ENCODE data around the gene CYP2W1. TPM values are rescaled to one million over a fixed set of nuclear protein-coding genes. Genes with fewer than 3 reads are reported as not detected.

The CYP2W1 gene
- total RNA-seq, 1 donor from 2014 or later: not detected

GRCh38 chr7:982511-983003 is 424 bp upstream of the CYP2W1 start:
- DNase-seq (ENCODE audit: extremely low spot score, unreplicated experiment): no peak
- no peaks in the 10 kb centered on the region for H3K36me3 Mint-ChIP-seq (ENCODE audit: unreplicated experiment)

GRCh38 chr7:983616-984071 is 663 bp downstream of the CYP2W1 start:
- Mint-ChIP-seq H3K4me1 (ENCODE audit: unreplicated experiment) (peaks cover 3% of the 10 kb centered on the region), H3K36me3 (ENCODE audit: unreplicated experiment) (no peaks in the 10 kb centered on the region), H3K27me3 (ENCODE audit: unreplicated experiment) (no peaks in the 10 kb centered on the region), H3K4me3 (ENCODE audit: unreplicated experiment) (no peak overlapping the region), H3K27ac (ENCODE audit: unreplicated experiment) (no peak overlapping the region), H3K9me3 (ENCODE audit: unreplicated experiment) (no peaks in the 10 kb centered on the region)
- no peak for TF ChIP-seq CTCF (IDR thresholded peaks at IDR 0.05)
- DNase-seq (ENCODE audit: extremely low spot score, unreplicated experiment): no peak

More at GRCh38 chr7:982511-983003, 424 bp upstream of the CYP2W1 start:
- Mint-ChIP-seq H3K27ac (ENCODE audit: unreplicated experiment) (no peak overlapping the region), H3K4me3 (ENCODE audit: unreplicated experiment) (no peak overlapping the region), H3K27me3 (ENCODE audit: unreplicated experiment) (no peaks in the 10 kb centered on the region), H3K4me1 (ENCODE audit: unreplicated experiment) (peaks cover 3% of the 10 kb centered on the region), H3K9me3 (ENCODE audit: unreplicated experiment) (no peaks in the 10 kb centered on the region)
- no peak for TF ChIP-seq CTCF (IDR thresholded peaks at IDR 0.05)

GRCh38 chr7:984361-985126 is 1.6 kb downstream of the CYP2W1 start:
- no peak for TF ChIP-seq CTCF (IDR thresholded peaks at IDR 0.05)
- DNase-seq (ENCODE audit: extremely low spot score, unreplicated experiment): no peak
- H3K4me1 Mint-ChIP-seq (ENCODE audit: unreplicated experiment): peaks cover 5% of the 10 kb centered on the region
- no peaks in the 10 kb centered on the region for H3K9me3 Mint-ChIP-seq (ENCODE audit: unreplicated experiment)
- no peaks in the 10 kb centered on the region for H3K36me3 Mint-ChIP-seq (ENCODE audit: unreplicated experiment)
- H3K4me3 Mint-ChIP-seq (ENCODE audit: unreplicated experiment): no peak overlapping the region
- H3K27me3 Mint-ChIP-seq (ENCODE audit: unreplicated experiment): no peaks in the 10 kb centered on the region
- H3K27ac Mint-ChIP-seq (ENCODE audit: unreplicated experiment): no peak overlapping the region

- H3K27me3 Mint-ChIP-seq (ENCODE audit: unreplicated experiment): no peaks in the 10 kb centered on the region
- no peak for TF ChIP-seq CTCF (IDR thresholded peaks at IDR 0.05)
- H3K27ac Mint-ChIP-seq (ENCODE audit: unreplicated experiment): no peak overlapping the region
- H3K4me3 Mint-ChIP-seq (ENCODE audit: unreplicated experiment): no peak overlapping the region
- H3K36me3 Mint-ChIP-seq (ENCODE audit: unreplicated experiment): no peaks in the 10 kb centered on the region
- H3K9me3 Mint-ChIP-seq (ENCODE audit: unreplicated experiment): no peaks in the 10 kb centered on the region
- no peak for DNase-seq (ENCODE audit: extremely low spot score, unreplicated experiment)
- H3K4me1 Mint-ChIP-seq (ENCODE audit: unreplicated experiment): peaks cover 7% of the 10 kb centered on the region
Measured at GRCh38 chr7:985127-985416, 2.1 kb downstream of the CYP2W1 start.

- no peaks in the 10 kb centered on the region for H3K27me3 Mint-ChIP-seq (ENCODE audit: unreplicated experiment)
- no peak overlapping the region for H3K4me3 Mint-ChIP-seq (ENCODE audit: unreplicated experiment)
- DNase-seq (ENCODE audit: extremely low spot score, unreplicated experiment): no peak
- TF ChIP-seq CTCF (IDR thresholded peaks at IDR 0.05): no peak
- H3K36me3 Mint-ChIP-seq (ENCODE audit: unreplicated experiment): no peaks in the 10 kb centered on the region
- H3K4me1 Mint-ChIP-seq (ENCODE audit: unreplicated experiment): peaks cover 10% of the 10 kb centered on the region
- no peak overlapping the region for H3K27ac Mint-ChIP-seq (ENCODE audit: unreplicated experiment)
- no peaks in the 10 kb centered on the region for H3K9me3 Mint-ChIP-seq (ENCODE audit: unreplicated experiment)
Measured at GRCh38 chr7:985915-986741, 3.1 kb downstream of the CYP2W1 start.

Data from osteocyte (in vitro differentiated cells).